MCF 10A (cell line): ENCODE results near the gene SF3A2. TPM values are rescaled to one million over a fixed set of nuclear protein-coding genes. Genes with fewer than 3 reads are reported as not detected.

Experiments used
- BruUV-seq: library from RNA; stranded (reverse); fragments of 400-500 nt; replicated peaks from 2 replicates; lab custom pipeline; 2021; lab: Mats Ljungman, UMichigan
- CTCF ChIA-PET: fragments of 300-600 bp; sonication (Branson Sonifier 250); formaldehyde crosslinking; extraction: SDS; loops from one replicate; lab custom pipeline; 2021; ENCODE audit warnings: antibody characterized with exemption, inconsistent platforms; lab: Yijun Ruan, JAX
- POLR2A ChIA-PET: fragments of 300-600, 350-650 bp; sonication (Branson Sonifier 250); formaldehyde crosslinking; extraction: SDS; loops from one replicate; lab custom pipeline; 2020; ENCODE audit warnings: antibody characterized with exemption, inconsistent platforms; lab: Yijun Ruan, JAX
- DNase-seq: peaks from one replicate; pipeline ENCODE4 v3.0.0-alpha.2; 2018; ENCODE audit not compliant: unreplicated experiment
- H3K27ac Mint-ChIP-seq: one replicate; pipeline ENCODE4 v1.8.0; 2022; ENCODE audit warnings: mild to moderate bottlenecking, low read depth, mixed read lengths; ENCODE audit not compliant: unreplicated experiment
- H3K27me3 Mint-ChIP-seq: one replicate; pipeline ENCODE4 v1.8.0; 2022; ENCODE audit warnings: mixed read lengths; ENCODE audit not compliant: insufficient read depth, unreplicated experiment
- H3K36me3 Mint-ChIP-seq: one replicate; pipeline ENCODE4 v1.8.0; 2022; ENCODE audit warnings: mild to moderate bottlenecking, moderate library complexity, mixed read lengths; ENCODE audit not compliant: insufficient read depth, unreplicated experiment
- H3K4me1 Mint-ChIP-seq: one replicate; pipeline ENCODE4 v1.8.0; 2022; ENCODE audit warnings: mixed read lengths; ENCODE audit not compliant: insufficient read depth, unreplicated experiment
- H3K4me3 Mint-ChIP-seq: one replicate; pipeline ENCODE4 v1.8.0; 2022; ENCODE audit warnings: mild to moderate bottlenecking, moderate library complexity, mixed read lengths; ENCODE audit not compliant: unreplicated experiment
- H3K9me3 Mint-ChIP-seq: one replicate; pipeline ENCODE4 v1.8.0; 2022; ENCODE audit warnings: mixed read lengths; ENCODE audit not compliant: unreplicated experiment
- intact Hi-C: fragments of 100-400 bp; cut with micrococcal nuclease; formaldehyde crosslinking; loops from 2 replicates; pipeline ENCODE4 v1.14.1; 2022
- total RNA-seq: library from RNA; stranded (reverse); gene quantifications from 2 replicates; pipeline ENCODE4 v1.2.3, GENCODE V29; 2022
- TF ChIP-seq, protein P1 (sequence below): fragments of 200-600 bp; IDR thresholded peaks from one replicate; pipeline ENCODE4 v1.8.0; 2022; ENCODE audit warnings: antibody characterized with exemption, mild to moderate bottlenecking; ENCODE audit not compliant: unreplicated experiment

Gene SF3A2
- total RNA-seq, 1 experiment from 2014 or later = 101 TPM

DNA sequence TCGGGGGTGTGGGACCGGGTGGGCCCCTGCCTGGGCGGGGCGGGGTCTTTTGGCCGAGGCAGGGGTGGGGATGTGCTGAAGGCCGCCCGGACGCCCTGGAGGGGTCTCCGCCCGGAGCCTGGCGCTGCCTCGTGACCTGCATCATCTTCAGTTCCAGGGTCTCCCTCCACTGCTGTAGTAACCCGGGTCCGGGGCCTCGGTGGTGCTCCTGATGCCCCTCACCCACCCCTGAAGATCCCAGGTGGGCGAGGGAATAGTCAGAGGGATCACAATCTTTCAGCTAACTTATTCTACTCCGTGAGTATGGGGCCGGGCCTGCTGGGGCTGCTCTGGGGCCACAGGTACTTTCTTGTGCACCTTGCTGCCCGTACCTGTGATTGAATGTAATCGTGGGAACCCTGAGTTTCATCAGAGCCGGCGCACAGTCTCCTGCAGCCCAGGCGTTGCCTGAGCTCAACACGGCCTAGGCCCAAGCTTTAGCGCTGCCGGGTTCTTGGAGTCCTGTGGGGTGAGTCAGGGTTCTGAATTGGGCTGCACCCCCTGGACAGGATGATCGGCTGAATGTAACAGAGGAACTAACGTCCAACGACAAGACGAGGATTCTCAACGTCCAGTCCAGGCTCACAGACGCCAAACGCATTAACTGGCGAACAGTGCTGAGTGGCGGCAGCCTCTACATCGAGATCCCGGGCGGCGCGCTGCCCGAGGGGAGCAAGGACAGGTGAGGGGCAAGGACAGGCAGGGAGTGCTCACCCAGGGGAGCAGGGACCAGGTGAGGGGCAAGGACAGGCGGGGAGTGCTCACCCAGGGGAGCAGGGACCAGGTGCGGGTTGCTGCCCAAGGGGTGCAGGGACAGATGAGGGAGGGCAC is 34.8 kb downstream of the SF3A2 start:
- Mint-ChIP-seq H3K4me3 (peak overlapping the region; percentile 91), H3K9me3 (no peaks in the 10 kb centered on the region), H3K36me3 (peaks cover 53% of the 10 kb centered on the region), H3K27me3 (no peaks in the 10 kb centered on the region), H3K4me1 (peaks cover 23% of the 10 kb centered on the region), H3K27ac (peak overlapping the region; percentile 88)
- POLR2A ChIA-PET = interaction anchor here (0.7 to 5.3 kb wide), 12 partner anchors 12 to 198 kb away, joined by 3 to 79 read pairs (median 3); partner anchors contain the start of genes AP3D1, DOT1L, LSM7 and PLEKHJ1
- TF ChIP-seq, protein P1, sequence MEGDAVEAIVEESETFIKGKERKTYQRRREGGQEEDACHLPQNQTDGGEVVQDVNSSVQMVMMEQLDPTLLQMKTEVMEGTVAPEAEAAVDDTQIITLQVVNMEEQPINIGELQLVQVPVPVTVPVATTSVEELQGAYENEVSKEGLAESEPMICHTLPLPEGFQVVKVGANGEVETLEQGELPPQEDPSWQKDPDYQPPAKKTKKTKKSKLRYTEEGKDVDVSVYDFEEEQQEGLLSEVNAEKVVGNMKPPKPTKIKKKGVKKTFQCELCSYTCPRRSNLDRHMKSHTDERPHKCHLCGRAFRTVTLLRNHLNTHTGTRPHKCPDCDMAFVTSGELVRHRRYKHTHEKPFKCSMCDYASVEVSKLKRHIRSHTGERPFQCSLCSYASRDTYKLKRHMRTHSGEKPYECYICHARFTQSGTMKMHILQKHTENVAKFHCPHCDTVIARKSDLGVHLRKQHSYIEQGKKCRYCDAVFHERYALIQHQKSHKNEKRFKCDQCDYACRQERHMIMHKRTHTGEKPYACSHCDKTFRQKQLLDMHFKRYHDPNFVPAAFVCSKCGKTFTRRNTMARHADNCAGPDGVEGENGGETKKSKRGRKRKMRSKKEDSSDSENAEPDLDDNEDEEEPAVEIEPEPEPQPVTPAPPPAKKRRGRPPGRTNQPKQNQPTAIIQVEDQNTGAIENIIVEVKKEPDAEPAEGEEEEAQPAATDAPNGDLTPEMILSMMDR = no peak
- intact Hi-C loops = loop anchor here (10.0 kb wide), 1 partner anchor 343 kb away; no protein-coding TSS in a partner anchor
- BruUV-seq = no TSS peak
- CTCF ChIA-PET = interaction anchor here (0.7 to 2.5 kb wide), 4 partner anchors 33 to 121 kb away, joined by 3 to 20 read pairs (median 4); no protein-coding TSS in a partner anchor
- DNase-seq = peak; percentile 80

GRCh38 chr19:2273356-2274184 is 36.9 kb downstream of the SF3A2 start:
- peaks cover 19% of the 10 kb centered on the region for H3K4me1 Mint-ChIP-seq
- CTCF ChIA-PET = interaction anchor here (0.5 to 2.5 kb wide), 11 partner anchors 10 to 118 kb away, joined by 3 to 20 read pairs (median 4); no protein-coding TSS in a partner anchor
- H3K27me3 Mint-ChIP-seq = no peaks in the 10 kb centered on the region
- BruUV-seq = no TSS peak
- H3K36me3 Mint-ChIP-seq = peaks cover 68% of the 10 kb centered on the region
- intact Hi-C loops = loop anchor here (1.0 to 10.0 kb wide), 3 partner anchors 37 to 341 kb away; partner anchors contain the start of genes PLEKHJ1 and SF3A2
- H3K27ac Mint-ChIP-seq = no peak overlapping the region
- TF ChIP-seq, protein P1 = peak; percentile 94
- peak; percentile 73 for DNase-seq
- POLR2A ChIA-PET = interaction anchor here (0.8 to 1.5 kb wide), 2 partner anchors 34 to 36 kb away, joined by 3 read pairs; no protein-coding TSS in a partner anchor
- no peaks in the 10 kb centered on the region for H3K9me3 Mint-ChIP-seq
- H3K4me3 Mint-ChIP-seq = peak overlapping the region; percentile 91

DNA sequence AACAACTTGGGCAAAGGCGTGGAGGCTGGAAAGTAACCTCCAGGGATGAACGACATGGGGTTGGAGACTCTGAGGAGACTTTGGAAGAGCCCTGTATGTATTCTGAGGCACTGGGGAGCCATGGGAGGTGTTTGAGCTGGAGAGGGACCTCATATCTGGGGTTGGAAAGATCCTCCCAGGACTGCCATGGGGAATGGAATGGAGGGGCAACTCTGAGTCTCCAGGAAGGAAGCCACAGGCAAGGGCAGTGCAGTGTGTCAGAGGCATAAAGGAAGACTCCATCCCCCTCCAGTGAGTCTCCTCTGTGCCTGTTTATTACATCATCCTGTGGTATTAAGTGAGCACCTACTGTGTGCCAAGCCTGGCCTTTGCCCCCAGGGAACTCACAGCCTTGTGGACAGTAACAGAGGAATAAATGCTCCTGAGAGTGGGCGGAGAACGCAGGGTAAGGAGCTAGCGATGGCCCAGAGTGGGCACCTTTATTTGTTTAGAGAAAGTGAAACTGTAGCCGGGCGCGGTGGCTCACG is 37.6 kb downstream of the SF3A2 start:
- intact Hi-C loops = loop anchor here (10.0 kb wide), 1 partner anchor 341 kb away; no protein-coding TSS in a partner anchor
- ChIA-PET CTCF (interaction anchor here (0.5 to 2.4 kb wide), 16 partner anchors 9 to 133 kb away, joined by 3 to 10 read pairs (median 4); partner anchors contain the start of gene PLEKHJ1), POLR2A (interaction anchor here (0.8 to 1.5 kb wide), 2 partner anchors 35 to 37 kb away, joined by 3 read pairs; no protein-coding TSS in a partner anchor)
- H3K36me3 Mint-ChIP-seq = peaks cover 64% of the 10 kb centered on the region
- DNase-seq = no peak
- TF ChIP-seq, protein P1 = no peak
- H3K4me3 Mint-ChIP-seq = peak overlapping the region; percentile 50
- no peaks in the 10 kb centered on the region for H3K9me3 Mint-ChIP-seq
- BruUV-seq = no TSS peak
- no peaks in the 10 kb centered on the region for H3K27me3 Mint-ChIP-seq
- H3K4me1 Mint-ChIP-seq = peaks cover 19% of the 10 kb centered on the region
- H3K27ac Mint-ChIP-seq = no peak overlapping the region
